Tracheal epithelial cell (primary cell): ENCODE data around the gene CH25H. TPM values are rescaled to one million over a fixed set of nuclear protein-coding genes. Genes with fewer than 3 reads are reported as not detected.

Experiments used
- total RNA-seq: library from RNA; depleted of rRNA; stranded (reverse); fragments of >200 nt; gene quantifications from 2 replicates; pipeline ENCODE4 v1.2.1, GENCODE V29; 2014

CH25H gene
- under 0.01 TPM in 1 of 2 replicates, not detected in the other for total RNA-seq

GRCh38 chr10:89207181-89207800, at the start of gene CH25H:
Gene CH25H (minus strand): TSS chr10:89207317. CDS start chr10:89207292, 25 bp downstream.

GRCh38 chr10:89251409-89252224, 44.5 kb upstream of the CH25H start, which contains the start of gene LIPA:
Gene LIPA (minus strand): TSS chr10:89251775. CDS start chr10:89247648, 4,127 bp downstream.

Other genes starting within 250 kb of the CH25H start
- gene FAS, start 216.5 kb downstream of the CH25H start, total RNA-seq = 40.1 and 46.3 TPM in 2 replicates
- gene LIPA, start 44.5 kb upstream of the CH25H start, total RNA-seq = 34.1 and 43.4 TPM in 2 replicates
- 0.21 and 6.3 TPM in 2 replicates for gene IFIT2, start 94.7 kb upstream of the CH25H start, total RNA-seq
- 0.64 and 9.9 TPM in 2 replicates for gene IFIT3, start 120.7 kb upstream of the CH25H start, total RNA-seq
- not detected in 2 replicates for gene IFIT1B, start 170.7 kb upstream of the CH25H start, total RNA-seq
- 3.4 TPM in 1 of 2 replicates, not detected in the other for gene IFIT1, start 185.3 kb upstream of the CH25H start, total RNA-seq
- gene IFIT5, start 207.3 kb upstream of the CH25H start, total RNA-seq = 5.5 and 9.9 TPM in 2 replicates